Endothelial cell of umbilical vein (primary cell): ENCODE results near the gene FAM168A. TPM values are rescaled to one million over a fixed set of nuclear protein-coding genes. Genes with fewer than 3 reads are reported as not detected.

Experiments used
- BruUV-seq: library from RNA; stranded (reverse); fragments of 400-500 nt; replicated peaks from 2 replicates; lab custom pipeline; 2021; lab: Mats Ljungman, UMichigan
- CTCF ChIA-PET: fragments of 300-600, 350-600 bp; sonication (Branson Sonifier 250); formaldehyde crosslinking; loops from one replicate; lab custom pipeline; 2021; ENCODE audit warnings: antibody characterized with exemption, inconsistent platforms; lab: Charles Lee
- POLR2A ChIA-PET: fragments of 300-600, 350-600 bp; sonication (Branson Sonifier 250); formaldehyde crosslinking; loops from one replicate; lab custom pipeline; 2021; ENCODE audit warnings: antibody characterized with exemption, inconsistent platforms; lab: Charles Lee
- DNase-seq: peaks from one replicate; pipeline ENCODE4 v3.0.0-alpha.2; 2011; ENCODE audit warnings: low read depth, low spot score
- FAIRE-seq: peaks from 2 replicates; lab custom pipeline; 2011; peaks lifted over from hg19 to GRCh38; lab: Jason Lieb, UNC
- H2AFZ ChIP-seq: 2 replicates; pipeline ENCODE4 v1.6.0; 2012; ENCODE audit warnings: low read depth, low read length, control low read depth, inconsistent platforms
- H3K27ac ChIP-seq: 2 replicates; pipeline ENCODE4 v1.5.1; 2011; ENCODE audit warnings: low read depth, mild to moderate bottlenecking, control low read depth, low read length, moderate library complexity; ENCODE audit not compliant: insufficient read depth
- H3K27me3 ChIP-seq, 2 experiments: 2 replicates each; pipeline versions ENCODE4 v1.6.0 to v1.6.1; 2011; ENCODE audit warnings: low read length in 2 of 2, mixed read lengths in 1 of 2; ENCODE audit not compliant: control insufficient read depth in 2 of 2, insufficient read depth in 2 of 2
- H3K36me3 ChIP-seq, 2 experiments: 2 replicates in 1 of 2; 3 replicates in 1 of 2; pipeline ENCODE4 v1.5.1; 2011; ENCODE audit warnings: low read length in 2 of 2, mild to moderate bottlenecking in 1 of 2, moderate library complexity in 1 of 2; ENCODE audit not compliant: control insufficient read depth in 2 of 2, insufficient read depth in 2 of 2; ENCODE audit errors: extremely low read depth in 1 of 2
- H3K4me1 ChIP-seq: 3 replicates; pipeline ENCODE4 v1.5.1; 2011; ENCODE audit warnings: mild to moderate bottlenecking, low read length; ENCODE audit not compliant: control insufficient read depth, insufficient read depth; ENCODE audit errors: extremely low read depth
- H3K4me2 ChIP-seq: 2 replicates; pipeline ENCODE4 v1.6.1; 2011; ENCODE audit warnings: low read length, control low read depth, mixed read lengths; ENCODE audit not compliant: insufficient read depth
- H3K4me3 ChIP-seq, 3 experiments: fragments of 200-600 bp in 1 of 3; sonication (generic), shearing (Covaris generic) in 1 of 3; replicated peaks in 1 of 3; 2 replicates each; pipeline ENCODE4 v1.5.1; 2011 to 2016; ENCODE audit warnings: control low read depth in 3 of 3, low read length in 3 of 3, mild to moderate bottlenecking in 2 of 3, inconsistent platforms in 1 of 3, low read depth in 1 of 3, moderate library complexity in 1 of 3; ENCODE audit not compliant: insufficient read depth in 1 of 3
- H3K79me2 ChIP-seq: 2 replicates; pipeline ENCODE4 v1.6.0; 2012; ENCODE audit warnings: low read length, inconsistent platforms; ENCODE audit not compliant: control insufficient read depth, insufficient read depth
- H3K9ac ChIP-seq: replicated peaks from 2 replicates; pipeline ENCODE3; 2011; ENCODE audit warnings: low read length, control low read depth; ENCODE audit not compliant: insufficient read depth; ENCODE audit errors: extremely low read depth
- H3K9me1 ChIP-seq: replicated peaks from 3 replicates; pipeline ENCODE4 v1.6.0; 2011; ENCODE audit warnings: mild to moderate bottlenecking, low read length; ENCODE audit not compliant: control insufficient read depth, insufficient read depth; ENCODE audit errors: extremely low read depth
- H3K9me3 ChIP-seq: replicated peaks from 2 replicates; pipeline ENCODE4 v1.5.1; 2012; ENCODE audit warnings: low read length, inconsistent platforms; ENCODE audit not compliant: control insufficient read depth, insufficient read depth
- H4K20me1 ChIP-seq: replicated peaks from 2 replicates; pipeline ENCODE3; 2011; ENCODE audit warnings: mild to moderate bottlenecking, low read length; ENCODE audit not compliant: control insufficient read depth, insufficient read depth; ENCODE audit errors: extremely low read depth
- CTCF ChIP-seq, 2 donors: IDR thresholded peaks; 1 replicate in 1 of 2; 2 replicates in 1 of 2; pipeline ENCODE4 v1.5.1; 2011; ENCODE audit warnings: low read length in 2 of 2, mild to moderate bottlenecking in 2 of 2, moderate library complexity in 2 of 2, control low read depth in 1 of 2, inconsistent platforms in 1 of 2, low read depth in 1 of 2; ENCODE audit not compliant: insufficient read depth in 1 of 2; ENCODE audit errors: extremely low read depth in 1 of 2
- EZH2 ChIP-seq: IDR thresholded peaks from 2 replicates; pipeline ENCODE4 v1.6.1; 2012; ENCODE audit warnings: borderline replicate concordance, low read depth, mild to moderate bottlenecking, moderate library complexity, low read length, inconsistent platforms; ENCODE audit not compliant: severe bottlenecking
- FOS ChIP-seq: IDR thresholded peaks from 2 replicates; pipeline ENCODE4 v1.6.1; 2011; ENCODE audit warnings: mild to moderate bottlenecking, low read length, moderate library complexity, borderline replicate concordance; ENCODE audit not compliant: insufficient read depth
- GATA2 ChIP-seq: IDR thresholded peaks from 2 replicates; pipeline ENCODE4 v1.7.0; 2011; ENCODE audit warnings: low read depth, mild to moderate bottlenecking, moderate library complexity, mixed read lengths, low read length; ENCODE audit not compliant: insufficient read length, insufficient read depth
- JUN ChIP-seq: IDR thresholded peaks from 2 replicates; pipeline ENCODE4 v1.6.1; 2011; ENCODE audit warnings: borderline replicate concordance, low read depth; ENCODE audit not compliant: insufficient read length, insufficient read depth
- MAX ChIP-seq: IDR thresholded peaks from 2 replicates; pipeline ENCODE4 v1.6.1; 2011; ENCODE audit not compliant: insufficient read depth, insufficient read length
- MYC ChIP-seq: IDR thresholded peaks from one replicate; pipeline ENCODE4 v1.6.1; 2011; ENCODE audit warnings: mild to moderate bottlenecking, low read depth, low read length
- POLR2A ChIP-seq: IDR thresholded peaks from 2 replicates; pipeline ENCODE4 v1.6.1; 2012; ENCODE audit warnings: low read depth, mild to moderate bottlenecking, control low read depth, low read length
- POLR2AphosphoS5 ChIP-seq: IDR thresholded peaks from 2 replicates; pipeline ENCODE4 v1.6.1; 2012; ENCODE audit warnings: low read depth, mild to moderate bottlenecking, control low read depth, low read length, moderate library complexity; ENCODE audit not compliant: insufficient read depth
- dilution Hi-C: fragments of 300-500 bp; cut with MboI; formaldehyde crosslinking; loops from one replicate; pipeline ENCODE4 v1.15.0; 2019; ENCODE audit warnings: low sequenced_read_pairs; ENCODE audit not compliant: extremely low pct_ligation_motif_present
- intact Hi-C: fragments of 100-400 bp; cut with micrococcal nuclease; formaldehyde crosslinking; loops from one replicate; pipeline ENCODE4 v1.10.0; 2022
- polyA plus RNA-seq, 4 experiments: library from polyadenylated mRNA; depleted of rRNA in 3 of 4; stranded (reverse) in 3 of 4; unstranded in 1 of 4; fragments of >200 nt; gene quantifications; 2 replicates each; pipeline versions ENCODE4 v1.2.1 to v1.2.3, GENCODE V29; 2011 to 2012; ENCODE audit warnings: missing spikeins in 1 of 4
- total RNA-seq: library from RNA; stranded (reverse); gene quantifications from 2 replicates; pipeline ENCODE4 v1.2.3, GENCODE V29; 2021

The FAM168A gene
- total and polyA plus RNA-seq, 2 donors (not counting 3 experiments of a cell fraction or from before 2014, with no cell fraction given), result 17.0 to 20.5 TPM

GRCh38 chr11:73363147-73363546, 234.8 kb downstream of the FAM168A start:
- FAIRE-seq (no peak), DNase-seq (no peak)
- H3K27me3 ChIP-seq, result no peaks in the 10 kb centered on the region
- H3K4me3 ChIP-seq, result no peak overlapping the region
- H4K20me1 ChIP-seq, result no peaks in the 10 kb centered on the region
- peaks cover 15% of the 10 kb centered on the region for H3K4me1 ChIP-seq
- H3K79me2 ChIP-seq, result no peaks in the 10 kb centered on the region
- H3K4me2 ChIP-seq, result no peak overlapping the region
- no peak for TF ChIP-seq POLR2A
- no peak for TF ChIP-seq MYC
- TF ChIP-seq FOS, result no peak
- TF ChIP-seq CTCF (IDR thresholded peaks at IDR 0.05; ENCODE audit: extremely low read depth in 1 of 2, insufficient read depth in 1 of 2, low read depth in 1 of 2, low read length in 2 of 2), result no peak
- TF ChIP-seq EZH2, result no peak
- no peak for TF ChIP-seq JUN
- TF ChIP-seq GATA2, result no peak
- no peak for TF ChIP-seq POLR2AphosphoS5
- no peak for TF ChIP-seq MAX
- BruUV-seq, result no TSS peak
- intact Hi-C loops, result no loop called here
- H2AFZ ChIP-seq, result no peak overlapping the region
- peaks cover 11 to 70% of the 10 kb centered on the region in 2 experiments for H3K36me3 ChIP-seq
- no peaks in the 10 kb centered on the region for H3K9me1 ChIP-seq
- dilution Hi-C loops, result no loop called here
- H3K9ac ChIP-seq, result no peak overlapping the region
- ChIA-PET POLR2A (no interaction called here), CTCF (interaction anchor here (1.3 to 4.9 kb wide), 4 partner anchors 11 to 68 kb away, joined by 4 to 54 read pairs (median 5); no protein-coding TSS in a partner anchor)
- no peak overlapping the region for H3K27ac ChIP-seq
- H3K9me3 ChIP-seq, result no peaks in the 10 kb centered on the region
